Sigmoid colon (tissue), 4 donors: ENCODE measurements around the gene ITGA5.

Experiments
- EP300 ChIP-seq, 4 donors: sonication (generic); formaldehyde crosslinking; IDR thresholded peaks; one replicate each; pipeline ENCODE4 v1.6.1; 2017; ENCODE audit warnings: antibody characterized with exemption in 4 of 4
- POLR2A ChIP-seq, 2 donors: fragments of 450-650 bp; IDR thresholded peaks; one replicate each; pipeline ENCODE4 v1.6.1; 2016; ENCODE audit warnings: antibody characterized with exemption in 2 of 2, mild to moderate bottlenecking in 2 of 2, moderate library complexity in 2 of 2
- TF ChIP-seq, protein P1 (sequence below), 4 experiments: fragments of 450-650 bp in 3 of 4; fragments of 200-600 bp in 1 of 4; IDR thresholded peaks; one replicate each; pipeline ENCODE4 v1.5.1; 2016 to 2019; ENCODE audit warnings: antibody characterized with exemption in 4 of 4, mild to moderate bottlenecking in 3 of 4, moderate library complexity in 2 of 4

DNA sequence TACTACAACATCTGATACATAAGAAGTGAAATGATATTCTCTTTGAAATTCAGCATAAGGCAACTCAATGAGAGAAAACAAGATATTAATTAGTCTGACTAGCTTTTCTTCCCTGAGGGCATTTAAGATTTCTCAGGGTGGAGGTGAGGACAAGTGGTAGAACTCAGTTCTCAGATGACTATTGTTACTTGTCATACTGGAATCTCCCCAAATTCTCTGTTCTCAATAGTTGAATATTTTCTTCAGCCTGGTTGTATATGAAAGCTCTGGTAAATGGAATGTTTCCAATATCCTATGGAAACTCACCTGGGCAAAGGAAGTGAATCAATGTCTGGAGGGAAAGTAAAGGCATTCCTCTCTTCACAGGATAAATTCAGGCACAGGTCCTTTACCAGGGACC lies 18.2 kb upstream of the ITGA5 start:
- TF ChIP-seq, protein P1, sequence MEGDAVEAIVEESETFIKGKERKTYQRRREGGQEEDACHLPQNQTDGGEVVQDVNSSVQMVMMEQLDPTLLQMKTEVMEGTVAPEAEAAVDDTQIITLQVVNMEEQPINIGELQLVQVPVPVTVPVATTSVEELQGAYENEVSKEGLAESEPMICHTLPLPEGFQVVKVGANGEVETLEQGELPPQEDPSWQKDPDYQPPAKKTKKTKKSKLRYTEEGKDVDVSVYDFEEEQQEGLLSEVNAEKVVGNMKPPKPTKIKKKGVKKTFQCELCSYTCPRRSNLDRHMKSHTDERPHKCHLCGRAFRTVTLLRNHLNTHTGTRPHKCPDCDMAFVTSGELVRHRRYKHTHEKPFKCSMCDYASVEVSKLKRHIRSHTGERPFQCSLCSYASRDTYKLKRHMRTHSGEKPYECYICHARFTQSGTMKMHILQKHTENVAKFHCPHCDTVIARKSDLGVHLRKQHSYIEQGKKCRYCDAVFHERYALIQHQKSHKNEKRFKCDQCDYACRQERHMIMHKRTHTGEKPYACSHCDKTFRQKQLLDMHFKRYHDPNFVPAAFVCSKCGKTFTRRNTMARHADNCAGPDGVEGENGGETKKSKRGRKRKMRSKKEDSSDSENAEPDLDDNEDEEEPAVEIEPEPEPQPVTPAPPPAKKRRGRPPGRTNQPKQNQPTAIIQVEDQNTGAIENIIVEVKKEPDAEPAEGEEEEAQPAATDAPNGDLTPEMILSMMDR (IDR thresholded peaks at IDR 0.05), result no peak
- TF ChIP-seq POLR2A (IDR thresholded peaks at IDR 0.05), result no peak
- no peak for TF ChIP-seq EP300 (IDR thresholded peaks at IDR 0.05)
